HG03039 (cell line): ENCODE measurements around the gene PEPD.
A peak's percentile ranks its signal among the peaks of the same experiment; 100 is the strongest.
"Not testable (repeated sequence)": the region's sequence is repeated elsewhere in the genome, so short reads cannot be mapped to it uniquely, and the experiment has no call there.

Experiments
- ATAC-seq: cut with Tn5 transposase; IDR thresholded peaks from one replicate; pipeline ENCODE4 v1.9.1; 2021; ENCODE audit warnings: mild to moderate bottlenecking, moderate library complexity; ENCODE audit not compliant: unreplicated experiment

Gene PEPD

DNA sequence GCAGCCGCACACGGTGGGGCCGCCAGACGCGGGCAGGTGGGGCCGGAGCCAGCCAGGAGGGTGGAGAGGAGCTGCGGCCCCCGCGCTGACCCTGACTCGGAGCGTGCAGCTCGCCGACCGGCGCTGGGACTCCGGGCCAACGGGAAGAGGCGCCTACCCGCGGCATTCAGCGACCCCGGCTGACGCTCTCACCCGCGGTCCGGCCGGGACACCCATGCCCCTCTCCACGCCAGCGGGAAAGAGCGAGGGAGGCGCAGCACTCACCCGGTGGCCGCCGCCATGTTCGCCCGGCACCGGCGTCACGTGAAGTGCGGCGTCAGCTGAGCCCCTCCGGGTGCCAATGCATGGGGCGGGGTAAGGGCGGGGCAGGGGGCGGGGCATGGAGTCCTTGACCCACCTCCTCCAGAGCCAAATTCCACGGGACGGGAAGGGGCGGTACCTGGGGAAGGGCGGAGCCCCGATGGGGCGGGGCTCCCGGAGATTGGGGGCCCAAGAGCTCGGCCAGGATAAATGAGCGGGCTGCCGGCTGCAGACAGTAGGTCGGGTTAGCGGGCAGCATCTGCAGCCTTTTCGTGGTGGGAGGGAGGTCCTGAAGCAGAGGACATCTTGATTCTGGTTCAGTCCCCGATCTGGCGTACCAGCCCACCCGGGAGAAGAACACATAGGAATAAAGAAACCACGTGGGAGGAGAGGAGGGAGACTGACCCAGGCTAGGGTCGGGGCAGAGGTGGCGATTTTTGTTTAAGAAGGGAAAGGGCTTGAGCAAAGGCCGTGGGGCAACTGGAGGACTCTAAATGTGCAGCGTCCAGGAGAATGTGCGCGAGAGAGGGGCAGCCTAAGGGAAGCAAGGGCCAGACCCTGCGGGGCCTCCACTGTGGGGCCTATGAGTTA lies at the start of gene PEPD:
Gene PEPD (minus strand): TSS at position 312 of the 891 bp plus-strand sequence. CDS start 31 bp downstream, at position 281.
- peak; percentile 86 for ATAC-seq

GRCh38 chr19:33569821-33570220 lies 48.2 kb upstream of the PEPD start:
- no peak for ATAC-seq

DNA sequence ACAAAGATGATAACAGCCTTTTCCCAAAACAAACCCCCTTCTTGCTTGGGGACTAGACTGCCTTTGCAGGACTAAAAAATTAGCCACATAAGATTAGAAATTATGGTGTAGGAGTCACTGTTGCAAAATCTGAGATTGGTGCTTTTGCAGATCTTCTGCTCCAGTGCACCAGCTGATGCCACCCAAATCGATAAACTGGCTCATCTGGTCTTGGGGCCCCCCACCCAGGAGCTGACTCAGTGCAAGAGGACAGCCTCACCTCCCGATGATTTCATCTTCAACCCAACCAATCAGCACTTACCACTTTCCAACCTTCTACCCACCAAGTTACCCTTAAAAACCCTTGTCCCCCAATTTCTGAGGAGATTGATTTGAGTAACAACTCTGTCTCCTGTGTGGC lies 47.1 kb upstream of the PEPD start:
- ATAC-seq, result no peak

- no peak for ATAC-seq
Measured at GRCh38 chr19:33564836-33565338, 43.3 kb upstream of the PEPD start.

- ATAC-seq, result no peak
Measured at GRCh38 chr19:33562636-33563035, 41.0 kb upstream of the PEPD start.

GRCh38 chr19:33561666-33562065 lies 40.1 kb upstream of the PEPD start:
- ATAC-seq, result not testable (repeated sequence)

GRCh38 chr19:33561261-33561660 lies 39.7 kb upstream of the PEPD start:
- ATAC-seq, result no peak

- no peak for ATAC-seq
Measured at GRCh38 chr19:33559996-33560395, 38.4 kb upstream of the PEPD start.

DNA sequence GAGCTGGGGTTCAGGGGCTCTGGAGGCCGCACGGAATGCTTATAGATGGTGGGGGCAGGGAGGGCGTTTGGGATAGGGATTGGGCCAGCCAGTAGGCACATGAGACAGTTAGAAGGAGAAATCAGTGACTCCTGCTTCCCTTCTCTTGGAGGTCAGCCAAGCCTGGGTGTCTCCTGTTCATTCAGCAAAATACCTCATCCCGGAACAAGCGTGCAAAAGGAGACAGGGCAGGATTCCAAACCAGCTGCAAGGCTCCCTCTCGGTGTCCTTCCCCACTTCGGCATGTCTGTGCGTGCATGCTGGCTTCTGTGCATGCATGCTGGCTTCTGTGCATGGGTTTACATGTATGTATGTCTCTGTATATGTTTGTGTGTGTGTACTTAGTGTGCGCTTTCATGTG lies 37.3 kb upstream of the PEPD start:
- ATAC-seq, result no peak

- no peak for ATAC-seq
Measured at GRCh38 chr19:33558151-33558550, 36.6 kb upstream of the PEPD start.

GRCh38 chr19:33557720-33558119 lies 36.1 kb upstream of the PEPD start:
- no peak for ATAC-seq

DNA sequence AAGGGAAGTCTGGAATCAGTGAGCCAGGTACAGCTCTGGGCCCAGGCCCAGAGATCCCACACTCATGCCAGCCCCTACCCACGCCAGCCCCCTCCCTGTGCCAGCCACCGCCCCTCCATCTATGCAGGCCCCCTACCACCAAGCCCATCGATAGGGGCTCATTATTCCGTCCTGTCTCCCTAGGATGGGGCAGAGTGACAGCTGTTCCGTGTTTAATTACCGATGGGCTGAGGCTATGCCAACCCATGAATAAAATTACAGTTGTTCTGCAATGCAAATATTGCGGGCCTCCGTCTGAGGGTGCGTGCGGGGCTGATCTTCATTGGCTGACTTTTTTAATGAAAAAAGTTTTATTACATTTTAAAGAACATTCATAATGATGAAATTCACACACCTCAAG lies 35.6 kb upstream of the PEPD start:
- no peak for ATAC-seq

DNA sequence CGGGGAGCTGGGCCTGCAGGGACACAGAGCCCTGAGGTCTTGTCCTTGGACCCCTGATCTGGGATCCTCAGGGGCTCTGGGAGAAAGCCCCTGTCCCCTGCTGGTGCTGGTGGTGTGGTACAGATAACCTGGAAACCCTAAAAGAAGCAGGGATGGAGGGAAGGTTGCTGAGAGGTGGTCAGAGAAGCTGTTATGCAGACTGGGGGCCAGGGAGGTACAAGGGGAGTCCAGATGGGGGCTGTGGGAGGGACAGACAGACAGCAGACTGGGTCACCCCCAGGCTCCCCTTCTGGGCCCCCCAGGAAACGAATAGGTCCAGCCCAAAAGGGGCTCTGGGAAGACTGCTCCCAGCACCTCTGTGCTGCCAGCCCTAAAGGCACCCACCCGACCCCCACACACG lies 34.7 kb upstream of the PEPD start:
- no peak for ATAC-seq

GRCh38 chr19:33555726-33556125 lies 34.1 kb upstream of the PEPD start:
- ATAC-seq, result not testable (repeated sequence)

DNA sequence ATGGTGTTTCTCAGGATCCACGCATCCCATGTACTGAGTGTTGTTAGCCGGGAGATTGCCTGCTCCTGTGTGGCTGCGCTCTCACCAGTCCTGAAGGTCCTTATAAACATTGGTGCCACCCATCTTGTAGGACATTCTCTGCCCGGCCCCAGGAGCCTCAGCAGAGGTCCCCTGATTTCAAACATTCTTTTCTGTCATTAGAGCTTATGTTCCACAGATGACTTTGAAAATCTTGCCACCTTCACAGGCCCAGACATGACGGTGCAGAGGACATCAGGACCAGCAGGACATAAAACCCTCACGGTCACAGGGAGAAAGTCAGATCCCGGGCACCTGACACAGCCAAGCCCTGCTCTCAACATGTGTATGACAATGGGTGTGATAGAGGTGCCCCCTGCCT lies 33.2 kb upstream of the PEPD start:
- ATAC-seq, result no peak

DNA sequence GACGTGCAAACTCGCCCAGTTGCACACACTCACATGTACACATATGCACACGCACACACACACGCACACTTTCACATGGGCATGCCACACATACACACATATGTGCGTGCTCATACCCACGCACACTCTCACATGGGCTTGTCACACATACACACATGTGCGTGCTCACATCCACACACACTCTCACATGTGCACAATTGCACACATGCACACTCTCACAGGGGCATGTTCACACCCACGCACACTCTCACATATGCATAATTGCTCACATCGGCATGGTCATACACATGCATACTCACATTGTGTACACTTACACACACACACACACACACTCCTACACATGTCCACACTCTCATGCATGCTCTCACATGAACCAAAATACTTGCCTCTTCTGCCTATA lies 32.8 kb upstream of the PEPD start:
- no peak for ATAC-seq

DNA sequence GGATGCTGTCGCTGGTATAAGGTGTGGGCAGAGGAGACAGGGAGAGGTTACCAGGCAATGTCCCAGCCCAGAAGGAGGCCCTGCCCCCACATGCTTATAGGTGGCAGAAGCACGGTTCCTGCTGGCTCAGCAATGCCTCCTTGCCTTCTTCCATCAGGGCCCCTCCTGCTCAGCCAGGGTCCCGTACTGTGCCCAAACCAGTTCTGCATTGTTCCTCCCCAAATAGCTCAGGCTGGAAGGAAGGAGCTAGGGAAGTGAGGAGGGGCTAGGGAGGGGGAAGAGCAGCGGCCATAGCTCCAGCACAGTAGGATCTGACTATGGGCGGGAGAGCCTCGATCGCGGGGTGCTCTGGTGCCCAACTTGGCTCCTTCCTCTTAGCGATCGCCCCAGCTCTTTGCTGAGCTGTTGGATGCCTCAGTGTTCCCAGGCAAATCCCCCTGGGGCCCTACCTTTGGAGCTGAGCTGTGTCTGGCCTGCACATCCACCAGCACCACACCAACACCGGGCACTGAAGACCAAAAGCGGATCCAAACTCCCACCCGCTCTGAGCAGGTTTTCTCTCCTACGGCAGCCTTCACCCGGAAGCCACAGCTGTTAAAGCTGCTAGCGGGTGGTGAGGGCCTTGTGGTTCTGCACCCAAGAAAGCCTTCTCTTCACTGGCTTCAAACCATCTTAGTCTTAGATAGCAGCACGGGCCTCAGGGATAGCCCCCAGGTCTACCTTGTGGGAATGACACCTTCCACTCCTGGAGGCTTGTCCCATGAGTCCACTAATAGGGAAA lies 32.1 kb upstream of the PEPD start:
- no peak for ATAC-seq

GRCh38 chr19:33552928-33553279 lies 31.3 kb upstream of the PEPD start:
- ATAC-seq, result no peak

GRCh38 chr19:33552191-33552927 lies 30.8 kb upstream of the PEPD start:
- ATAC-seq, result no peak

GRCh38 chr19:33551676-33552075 lies 30.1 kb upstream of the PEPD start:
- no peak for ATAC-seq

DNA sequence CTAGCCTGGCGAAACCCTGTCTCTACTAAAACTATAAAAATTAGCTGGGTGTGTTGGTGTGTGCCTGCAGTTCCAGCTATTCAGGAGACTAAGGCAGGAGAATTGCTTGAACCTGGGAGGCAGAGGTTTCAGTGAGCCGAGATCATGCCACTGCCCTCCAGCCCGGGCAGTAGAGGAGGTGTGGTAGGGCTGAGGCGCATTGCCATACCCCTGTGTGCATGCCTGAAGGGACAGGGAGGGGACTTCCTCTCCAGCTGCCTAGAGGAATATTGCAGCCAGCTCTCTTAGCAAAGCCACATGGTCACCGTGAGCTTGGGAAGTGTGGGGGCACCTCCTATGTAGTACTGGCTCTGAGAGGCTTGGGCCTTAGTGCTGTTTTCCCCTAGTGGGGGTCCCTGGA lies 29.2 kb upstream of the PEPD start:
- ATAC-seq, result no peak
